ENCODE measurements around the gene SPHKAP.
"Not testable (repeated sequence)": the region's sequence is repeated elsewhere in the genome, so short reads cannot be mapped to it uniquely, and the experiment has no call there.

Gene SPHKAP, protein sequence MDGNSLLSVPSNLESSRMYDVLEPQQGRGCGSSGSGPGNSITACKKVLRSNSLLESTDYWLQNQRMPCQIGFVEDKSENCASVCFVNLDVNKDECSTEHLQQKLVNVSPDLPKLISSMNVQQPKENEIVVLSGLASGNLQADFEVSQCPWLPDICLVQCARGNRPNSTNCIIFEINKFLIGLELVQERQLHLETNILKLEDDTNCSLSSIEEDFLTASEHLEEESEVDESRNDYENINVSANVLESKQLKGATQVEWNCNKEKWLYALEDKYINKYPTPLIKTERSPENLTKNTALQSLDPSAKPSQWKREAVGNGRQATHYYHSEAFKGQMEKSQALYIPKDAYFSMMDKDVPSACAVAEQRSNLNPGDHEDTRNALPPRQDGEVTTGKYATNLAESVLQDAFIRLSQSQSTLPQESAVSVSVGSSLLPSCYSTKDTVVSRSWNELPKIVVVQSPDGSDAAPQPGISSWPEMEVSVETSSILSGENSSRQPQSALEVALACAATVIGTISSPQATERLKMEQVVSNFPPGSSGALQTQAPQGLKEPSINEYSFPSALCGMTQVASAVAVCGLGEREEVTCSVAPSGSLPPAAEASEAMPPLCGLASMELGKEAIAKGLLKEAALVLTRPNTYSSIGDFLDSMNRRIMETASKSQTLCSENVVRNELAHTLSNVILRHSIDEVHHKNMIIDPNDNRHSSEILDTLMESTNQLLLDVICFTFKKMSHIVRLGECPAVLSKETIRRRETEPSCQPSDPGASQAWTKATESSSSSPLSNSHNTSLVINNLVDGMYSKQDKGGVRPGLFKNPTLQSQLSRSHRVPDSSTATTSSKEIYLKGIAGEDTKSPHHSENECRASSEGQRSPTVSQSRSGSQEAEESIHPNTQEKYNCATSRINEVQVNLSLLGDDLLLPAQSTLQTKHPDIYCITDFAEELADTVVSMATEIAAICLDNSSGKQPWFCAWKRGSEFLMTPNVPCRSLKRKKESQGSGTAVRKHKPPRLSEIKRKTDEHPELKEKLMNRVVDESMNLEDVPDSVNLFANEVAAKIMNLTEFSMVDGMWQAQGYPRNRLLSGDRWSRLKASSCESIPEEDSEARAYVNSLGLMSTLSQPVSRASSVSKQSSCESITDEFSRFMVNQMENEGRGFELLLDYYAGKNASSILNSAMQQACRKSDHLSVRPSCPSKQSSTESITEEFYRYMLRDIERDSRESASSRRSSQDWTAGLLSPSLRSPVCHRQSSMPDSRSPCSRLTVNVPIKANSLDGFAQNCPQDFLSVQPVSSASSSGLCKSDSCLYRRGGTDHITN (N-terminal part only)

DNA sequence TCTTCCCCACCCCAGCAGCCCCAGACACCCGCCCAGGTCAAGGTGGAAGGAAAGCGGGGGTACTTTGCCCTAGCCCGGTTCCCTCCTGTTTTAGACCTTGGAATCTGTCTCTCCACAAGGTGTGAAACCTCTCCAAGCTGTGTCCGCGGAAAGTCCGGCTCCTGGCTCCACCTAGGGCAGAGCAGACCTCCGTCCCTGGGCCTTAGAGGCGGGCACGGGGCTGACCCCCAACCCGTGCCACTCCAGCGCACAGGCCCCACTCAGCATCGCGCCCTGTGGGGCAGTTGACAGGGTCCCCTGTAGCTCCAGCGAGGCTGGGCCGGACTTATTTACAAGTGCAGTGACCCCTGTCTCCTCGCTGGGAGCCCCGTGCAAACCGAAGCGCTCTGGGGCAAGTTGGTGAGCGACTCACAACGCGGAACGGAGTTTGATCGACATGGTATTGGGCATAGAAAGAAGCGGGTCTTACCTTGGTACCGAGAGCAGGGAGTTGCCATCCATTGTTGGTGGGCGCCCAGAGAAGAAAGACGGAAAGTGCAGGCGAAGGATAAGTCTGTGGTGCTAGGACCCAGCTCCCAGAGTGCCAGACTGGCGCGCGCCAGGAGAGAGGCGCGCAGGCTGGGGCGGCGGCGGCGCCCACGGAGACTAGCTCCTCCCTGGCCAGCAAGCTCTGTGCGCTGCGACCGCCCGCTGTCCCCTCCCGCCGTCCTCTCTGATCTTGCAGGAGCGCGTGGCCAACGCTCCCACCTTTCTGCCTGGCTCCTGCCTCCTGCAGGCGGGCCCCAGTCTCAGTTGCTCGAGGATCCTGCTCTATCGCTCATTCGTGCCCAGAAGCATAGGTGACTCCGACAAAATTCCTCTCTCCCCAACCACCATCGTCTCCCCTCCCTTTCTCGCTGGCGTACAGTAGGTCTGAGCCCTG lies at the start of gene SPHKAP:
Gene SPHKAP (minus strand): TSS at position 590 of the 922 bp plus-strand sequence. CDS start 89 bp downstream, at position 501.
- DNase-seq = no peak

DNA sequence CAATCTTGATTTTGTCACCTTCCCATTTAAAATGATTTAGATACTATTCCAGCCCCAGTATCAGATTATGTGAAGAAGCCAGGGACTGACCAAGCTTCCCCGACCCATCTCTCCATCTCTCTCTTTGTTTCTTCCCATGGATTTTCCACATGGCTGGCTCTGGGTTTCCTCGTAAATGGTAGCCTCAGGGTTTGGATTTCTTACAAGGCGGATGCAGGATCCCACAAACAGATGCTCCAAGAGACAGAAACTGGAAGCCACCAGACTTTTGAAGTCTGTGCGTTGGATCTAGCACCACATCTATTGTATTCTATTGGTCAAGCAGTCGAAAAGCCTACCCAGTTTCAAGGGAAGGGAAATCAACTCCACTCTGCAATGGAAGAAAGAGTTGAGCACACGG lies 46.0 kb upstream of the SPHKAP start:
- no peak for DNase-seq

DNA sequence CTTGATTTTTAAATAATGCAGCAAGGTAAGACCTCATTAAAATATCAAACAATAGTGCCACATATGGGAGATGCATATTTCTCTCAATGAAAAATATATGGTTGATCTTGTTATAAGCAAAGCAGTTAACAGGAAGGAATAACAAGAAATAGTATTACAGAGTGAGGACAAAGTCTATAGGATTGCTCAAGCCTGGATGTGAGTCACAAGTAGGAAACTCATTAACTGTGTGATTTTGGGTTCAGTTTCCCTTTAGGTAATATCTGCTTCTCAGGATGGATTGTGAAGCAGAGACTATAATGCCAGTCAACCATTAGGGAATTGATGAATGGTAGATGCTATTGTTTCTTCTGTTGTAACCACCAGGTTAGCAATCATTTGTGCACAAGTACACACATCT lies 42.9 kb upstream of the SPHKAP start:
- DNase-seq = no peak

DNA sequence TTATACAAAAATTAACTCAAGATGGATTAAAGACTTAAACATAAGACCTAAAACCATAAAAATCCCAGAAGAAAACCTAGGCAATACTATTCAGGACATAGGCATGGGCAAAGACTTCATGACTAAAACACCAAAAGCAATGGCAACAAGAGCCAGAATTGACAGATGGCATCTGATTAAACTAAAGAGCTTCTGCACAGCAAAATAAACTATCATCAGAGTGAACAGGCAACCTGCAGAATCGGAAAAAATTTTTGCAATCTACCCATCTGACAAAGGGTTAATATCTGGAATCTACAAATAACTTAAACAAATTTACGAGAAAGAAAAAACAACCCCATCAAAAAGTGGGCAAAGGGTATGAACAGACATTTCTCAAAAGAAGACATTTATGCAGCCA lies 37.1 kb upstream of the SPHKAP start:
- DNase-seq = not testable (repeated sequence)

DNA sequence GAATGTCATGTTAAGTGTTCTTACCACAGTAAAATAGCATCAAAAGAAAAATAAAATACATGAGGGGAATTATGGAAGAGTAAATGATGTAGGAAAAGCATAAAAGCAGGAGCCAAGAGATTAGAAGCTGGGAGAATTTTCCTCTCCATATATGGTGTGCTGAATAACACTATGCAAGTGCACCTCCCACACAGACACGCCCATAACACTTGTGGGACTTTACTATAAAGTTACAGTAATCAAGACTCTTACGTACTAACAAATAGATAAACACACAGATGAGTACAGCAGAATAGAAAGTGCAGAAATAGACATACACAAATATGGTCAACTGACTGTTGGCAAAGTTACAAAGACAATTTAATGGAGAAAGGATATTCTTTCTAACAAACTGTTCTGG lies 16.0 kb upstream of the SPHKAP start:
- no peak for DNase-seq

DNA sequence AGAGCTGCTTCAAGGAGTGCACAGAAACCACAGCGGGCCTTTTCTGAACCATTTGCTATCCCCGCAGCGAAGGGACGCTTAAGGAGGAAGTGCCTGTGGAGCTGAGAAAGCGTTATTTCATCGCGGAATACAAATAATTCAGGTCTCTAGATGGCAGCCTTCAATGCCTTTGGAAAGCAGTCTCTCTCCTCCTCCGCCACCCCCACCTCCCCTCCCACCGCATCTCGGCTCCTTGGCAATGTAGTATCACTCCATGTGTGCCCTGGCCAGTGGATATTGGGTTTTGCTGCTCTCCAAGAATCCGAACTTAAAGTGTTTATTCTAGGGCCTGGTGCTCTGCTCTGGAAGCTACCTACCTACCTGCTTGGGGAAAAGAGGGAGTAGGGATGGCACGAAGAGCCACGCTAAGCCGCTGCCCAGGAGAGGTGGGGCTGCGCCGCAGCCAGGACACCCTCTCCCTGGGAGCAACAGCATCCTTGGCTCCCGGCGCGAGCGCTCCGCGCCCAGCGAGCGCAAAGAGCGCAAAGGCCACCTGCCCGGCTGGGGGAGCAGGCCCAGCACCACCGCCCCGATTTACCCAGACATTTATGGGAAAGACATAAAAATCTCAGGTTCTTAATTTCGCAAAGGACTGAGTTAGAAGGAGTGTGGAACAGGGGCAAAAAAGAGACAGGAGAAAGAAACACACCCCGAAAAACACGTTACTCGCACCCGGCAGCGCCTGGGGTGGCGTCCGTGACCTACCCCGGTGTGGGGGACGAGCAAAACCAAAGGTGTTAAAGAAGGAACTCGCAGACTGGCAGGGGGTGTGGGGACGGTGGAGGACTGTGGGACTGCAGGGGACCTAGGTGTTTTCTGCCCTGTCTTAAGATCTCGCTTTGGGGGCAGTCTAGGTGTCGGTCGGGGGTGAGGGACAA lies 1.0 kb downstream of the SPHKAP start:
- no peak for DNase-seq

DNA sequence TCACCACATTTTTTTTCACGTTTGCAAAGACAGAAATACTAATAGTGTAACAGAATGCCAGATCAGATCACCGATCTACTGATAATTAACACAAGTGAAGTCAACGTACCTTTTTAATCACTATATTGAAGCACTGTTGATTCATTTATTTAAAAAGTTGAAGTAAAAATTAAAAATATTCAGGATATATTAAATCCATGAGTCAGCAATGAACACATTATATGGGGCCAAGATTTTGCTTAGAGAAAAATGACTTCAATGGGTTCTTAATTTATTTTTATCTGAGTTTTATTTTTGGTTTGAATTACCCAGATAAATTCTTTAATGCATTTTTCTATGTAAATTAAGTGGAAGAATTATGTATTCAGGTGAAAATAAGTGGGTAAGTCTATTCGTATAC lies 14.2 kb downstream of the SPHKAP start:
- no peak for DNase-seq

DNA sequence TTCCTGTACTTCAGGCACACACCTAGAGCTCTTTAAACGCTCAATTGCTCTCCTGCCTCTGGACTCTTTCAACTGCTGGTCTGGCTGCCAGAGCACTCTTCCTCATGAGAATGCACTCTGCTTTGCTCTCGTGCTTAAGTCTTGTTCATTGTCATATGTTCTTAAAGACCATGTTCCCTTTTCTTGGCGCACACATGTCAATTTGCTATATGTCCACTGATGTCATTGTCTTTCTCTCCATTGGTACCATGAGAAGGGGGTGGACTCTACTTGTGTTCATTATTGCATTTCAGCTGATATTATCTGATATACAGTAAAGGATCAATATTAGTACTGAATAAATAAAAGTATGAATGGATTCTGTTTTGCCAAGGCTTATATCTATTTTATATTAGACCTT lies 16.8 kb downstream of the SPHKAP start:
- DNase-seq = no peak

DNA sequence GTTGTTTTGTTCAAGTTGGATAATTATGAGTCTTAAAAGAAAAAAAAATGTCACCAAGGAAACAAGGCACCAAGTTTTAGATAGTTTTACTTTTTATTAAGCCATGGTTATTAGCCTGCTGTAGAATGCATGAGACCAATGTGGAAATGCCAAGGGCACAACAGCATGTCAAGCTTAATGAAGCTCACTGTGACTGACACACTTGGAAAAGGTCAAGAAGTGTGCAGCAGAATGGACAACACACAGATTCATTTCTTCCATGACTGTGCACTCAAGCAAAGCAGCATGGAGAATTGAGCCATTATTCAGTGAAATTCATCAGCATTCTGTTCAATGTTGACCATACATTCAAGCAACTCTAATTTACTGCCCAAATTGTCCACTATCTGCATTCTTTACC lies 23.6 kb downstream of the SPHKAP start:
- no peak for DNase-seq

DNA sequence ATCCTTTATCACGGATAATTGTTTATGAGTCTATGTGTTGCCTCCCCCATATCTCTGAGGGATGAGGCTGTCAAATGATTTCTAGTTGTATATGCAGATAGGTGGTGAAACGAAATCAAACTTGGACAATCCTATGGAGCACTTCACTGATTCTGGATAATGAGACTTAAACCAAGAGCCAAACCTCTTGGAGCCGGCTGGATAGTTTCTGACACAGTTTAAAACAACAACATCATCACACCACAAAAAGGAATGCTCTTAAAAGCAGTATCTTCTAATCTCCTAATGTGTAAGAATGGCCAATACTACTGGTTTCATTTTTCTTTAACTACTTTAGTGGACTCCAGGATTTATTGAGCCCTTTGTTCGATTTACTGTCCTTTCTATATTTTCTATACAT lies 36.5 kb downstream of the SPHKAP start:
- DNase-seq = no peak

DNA sequence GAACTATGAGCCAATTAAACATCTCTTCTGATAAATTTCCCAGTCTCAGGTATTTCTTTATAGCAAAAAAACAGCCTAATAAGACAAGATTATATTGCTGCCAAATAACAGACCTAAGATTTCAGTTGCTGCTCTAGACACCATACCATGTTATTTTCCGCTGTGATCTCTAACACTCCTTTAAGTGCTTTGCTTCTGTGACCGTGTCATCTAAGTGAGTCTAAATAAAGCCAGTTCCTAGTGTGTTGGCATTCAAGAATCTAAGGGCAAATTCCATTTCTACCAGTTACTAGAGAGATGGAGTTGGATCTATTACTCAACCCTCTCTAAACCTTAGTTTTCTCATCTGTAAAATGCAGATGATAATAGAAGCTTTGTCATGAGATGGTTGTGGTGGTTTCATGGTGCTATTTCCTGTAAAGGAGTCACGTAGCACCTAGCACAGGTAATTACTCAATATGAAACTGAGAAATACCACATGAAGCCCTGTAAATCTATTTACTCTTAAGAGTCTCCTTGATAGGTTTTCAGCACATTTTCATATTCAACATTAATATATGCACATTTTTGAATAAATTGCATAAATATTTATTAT lies 40.5 kb downstream of the SPHKAP start:
- no peak for DNase-seq

DNA sequence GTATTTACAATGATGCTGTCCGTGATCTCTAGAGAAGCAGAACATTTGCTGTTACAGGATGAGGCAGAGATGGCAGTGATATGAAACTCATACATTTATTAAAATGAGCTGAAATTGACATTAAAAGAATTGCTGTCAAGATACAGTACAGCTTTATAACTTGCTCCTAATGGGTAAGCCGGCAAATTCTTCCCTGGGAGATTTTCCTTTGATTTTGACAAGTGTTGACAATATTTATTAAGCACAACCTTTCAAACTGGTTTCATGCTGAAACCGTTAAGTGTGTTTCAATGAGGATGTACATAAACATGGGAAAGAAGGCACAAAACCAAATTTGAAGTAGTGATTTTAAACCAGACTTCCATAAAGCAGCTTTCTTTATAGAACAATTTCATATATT lies 45.5 kb downstream of the SPHKAP start:
- DNase-seq = no peak

DNA sequence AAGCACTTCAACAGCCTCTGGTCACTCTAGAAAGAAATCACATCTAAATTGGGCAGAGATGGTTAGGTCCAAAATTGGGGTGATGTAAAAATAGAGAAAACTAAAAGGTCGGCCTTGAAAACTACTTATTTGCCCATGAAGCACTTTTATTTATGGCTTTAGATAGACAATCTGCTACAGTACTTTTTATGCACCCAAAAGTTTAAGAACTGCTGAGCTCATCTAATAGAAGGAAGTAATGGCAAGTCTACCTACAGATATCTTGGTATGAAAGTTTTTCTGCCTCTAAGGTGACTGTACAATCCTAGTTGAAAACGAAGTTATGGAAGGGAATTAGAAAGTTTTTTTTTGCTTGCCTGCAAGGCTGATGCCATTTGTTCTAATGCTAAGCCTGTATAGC lies 46.2 kb downstream of the SPHKAP start:
- no peak for DNase-seq

DNA sequence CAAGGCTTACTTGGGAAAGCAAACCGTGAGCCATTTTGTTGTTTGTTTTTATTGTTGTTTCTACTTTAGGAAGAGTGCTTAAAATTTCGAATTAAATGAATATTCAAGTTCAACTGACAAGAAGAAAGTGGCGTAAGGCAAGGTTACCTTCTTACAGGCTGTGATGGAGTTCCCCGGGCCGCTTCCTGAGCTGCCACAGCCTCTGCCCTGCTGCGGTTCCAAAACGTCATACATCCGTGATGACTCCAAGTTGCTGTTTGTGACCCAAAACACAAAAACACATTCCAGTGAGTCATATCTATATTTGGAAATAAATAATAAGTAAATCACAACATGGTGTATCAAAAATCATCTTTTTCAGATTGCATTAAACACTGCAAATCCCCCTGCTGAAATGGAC lies 49.7 kb downstream of the SPHKAP start:
- no peak for DNase-seq

DNA sequence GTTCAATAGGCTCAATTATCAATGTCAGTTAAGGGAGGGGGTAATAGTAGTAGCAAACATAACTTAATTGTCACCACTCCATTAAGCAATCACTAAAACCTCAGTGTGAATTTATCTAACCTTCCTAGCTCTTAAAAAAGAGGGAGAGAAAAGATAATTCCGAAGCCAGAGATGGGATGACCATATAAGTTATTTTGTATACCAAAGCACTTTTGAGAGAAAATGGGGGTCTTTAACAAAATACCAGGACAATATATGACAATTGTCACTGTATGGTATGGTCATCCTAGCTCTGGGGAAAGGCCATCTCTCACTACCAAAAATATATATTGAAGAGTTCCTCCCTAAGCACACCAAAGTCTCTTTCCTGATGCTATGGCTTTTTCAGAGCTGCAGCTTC lies 55.1 kb downstream of the SPHKAP start:
- DNase-seq = no peak

DNA sequence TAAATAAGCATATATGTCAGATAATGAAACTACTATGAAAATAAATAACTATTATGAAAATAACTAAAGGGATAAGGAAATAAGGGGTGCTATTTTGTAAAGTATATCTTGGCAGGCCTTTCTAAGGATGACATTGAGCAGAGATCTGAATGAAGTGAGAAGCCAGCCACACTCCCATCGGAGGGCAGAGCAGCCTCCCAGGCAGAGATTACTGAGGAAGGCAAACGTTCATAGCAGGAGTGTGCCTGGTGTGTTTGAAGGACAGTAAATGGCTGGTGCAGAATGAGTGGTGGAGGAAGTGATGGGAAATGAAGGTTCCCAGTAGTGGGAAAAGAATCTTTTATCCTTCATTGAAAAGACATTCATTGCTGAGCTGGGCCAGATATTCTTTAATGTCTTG lies 62.5 kb downstream of the SPHKAP start:
- no peak for DNase-seq

DNA sequence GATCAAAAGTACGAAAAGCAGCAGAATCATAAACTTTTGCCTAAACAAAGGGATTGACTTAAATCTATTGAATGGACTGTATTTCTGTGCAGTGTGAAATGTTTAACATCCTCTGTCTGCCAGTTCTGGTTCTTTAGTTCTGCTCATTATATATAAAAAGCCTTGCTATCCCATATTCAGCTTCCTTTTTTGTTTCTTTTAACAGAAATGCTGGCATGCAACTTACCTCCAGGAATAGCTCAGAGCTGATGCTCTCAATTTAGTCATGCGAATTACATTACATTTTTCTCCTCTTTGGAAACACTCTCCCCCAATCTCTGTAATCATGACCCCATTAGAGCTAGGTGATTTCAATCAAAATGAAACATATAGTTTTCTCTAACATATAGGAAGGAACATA lies 73.6 kb downstream of the SPHKAP start:
- DNase-seq = no peak

DNA sequence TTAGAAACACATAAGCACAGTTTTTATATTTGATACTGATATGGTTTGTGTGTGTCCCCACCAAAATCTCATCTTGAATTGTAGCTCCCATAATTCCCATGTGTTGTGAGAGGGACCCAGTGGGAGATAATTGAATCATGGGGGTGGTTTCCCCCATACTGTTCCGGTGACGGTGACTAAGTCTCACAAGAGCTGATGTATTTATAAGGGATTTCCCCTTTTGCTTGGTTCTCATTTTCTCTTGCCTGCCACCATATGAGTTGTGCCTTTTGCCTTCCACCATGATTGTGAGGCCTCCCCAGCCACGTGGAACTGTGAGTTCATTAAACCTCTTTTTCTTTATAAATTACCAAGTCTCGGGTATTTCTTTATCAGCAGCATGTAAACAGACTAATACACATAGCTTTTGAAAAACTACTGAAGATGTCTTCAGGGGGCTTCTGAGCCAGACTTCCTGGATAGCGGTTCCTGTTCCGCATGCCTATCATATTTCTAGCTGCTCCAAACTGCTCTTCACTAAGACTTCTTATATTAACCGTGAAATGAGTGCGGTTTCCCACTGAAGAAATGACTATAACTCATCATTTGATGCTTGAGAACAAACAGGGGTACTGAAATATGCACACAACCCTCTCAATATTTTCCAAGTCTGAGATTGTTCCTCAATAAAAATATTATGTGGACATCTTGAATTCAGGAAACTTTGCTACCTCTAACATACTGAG lies 75.8 kb downstream of the SPHKAP start:
- DNase-seq = no peak

DNA sequence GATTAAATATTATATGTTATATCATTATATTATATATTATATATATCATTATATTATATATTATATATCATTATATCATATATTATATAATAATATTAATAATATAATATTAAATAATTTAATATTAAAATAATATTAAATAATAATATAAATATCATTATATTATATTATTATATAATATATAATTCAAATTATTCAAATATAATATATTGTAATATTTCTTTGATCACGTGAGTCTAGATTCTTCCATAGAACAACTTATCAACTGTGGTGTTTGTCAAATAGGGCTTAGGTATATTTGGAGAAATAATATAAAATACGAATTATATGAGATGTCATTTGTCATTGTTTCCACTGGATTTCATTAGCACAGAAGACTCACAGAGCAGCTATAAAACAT lies 77.3 kb downstream of the SPHKAP start:
- no peak for DNase-seq

DNA sequence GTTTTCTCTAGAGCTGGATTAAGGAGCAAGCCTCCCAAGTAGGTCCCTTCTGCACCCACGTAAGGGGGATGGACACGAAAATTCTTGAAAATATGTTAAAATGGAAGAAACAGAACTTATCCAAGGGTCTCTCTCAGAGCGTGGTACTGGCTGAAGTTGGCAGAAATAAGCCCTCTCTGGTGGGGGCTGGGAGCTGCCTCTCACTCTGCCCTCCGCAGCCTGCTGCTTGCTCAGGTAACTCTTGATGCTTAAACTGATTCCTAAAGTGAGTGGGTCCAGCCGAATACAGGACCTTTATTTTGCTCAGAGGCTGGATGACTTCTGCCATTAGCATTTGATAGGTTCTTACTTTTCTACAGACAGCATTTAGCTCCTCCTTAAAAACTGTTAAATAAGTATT lies 78.1 kb downstream of the SPHKAP start:
- DNase-seq = no peak
